Erythroblast (primary cell): ENCODE measurements around the gene TMEM179.

ENCODE experiments used
- GATA1 ChIP-seq: IDR thresholded peaks from 2 replicates; pipeline ENCODE4 v1.6.1; 2011; ENCODE audit warnings: low read depth, mild to moderate bottlenecking, control low read depth, low read length, moderate library complexity
- POLR2A ChIP-seq: IDR thresholded peaks from 2 replicates; pipeline ENCODE4 v1.6.1; 2011; ENCODE audit warnings: mild to moderate bottlenecking, low read length

- TF ChIP-seq POLR2A (no peak), GATA1 (no peak)
Observed at GRCh38 chr14:104569435-104569834, 35.1 kb downstream of the TMEM179 start.
